Left kidney (tissue), 8 donors: ENCODE results near the gene OR5K1. TPM values are rescaled to one million over a fixed set of nuclear protein-coding genes. Genes with fewer than 3 reads are reported as not detected.

Experiments
- DNase-seq: peaks from one replicate; pipeline ENCODE4 v3.0.0-alpha.2; 2013
- long read RNA-seq, 8 donors: transcript quantifications; one replicate each; lab custom pipeline, GENCODE V29; 2026
- polyA plus RNA-seq: library from polyadenylated mRNA; unstranded; fragments of 120-200 nt; gene quantifications from one replicate; pipeline ENCODE4 v1.2.1, GENCODE V29; 2013; ENCODE audit not compliant: insufficient read length

The OR5K1 gene
- not detected for polyA plus RNA-seq
- long read RNA-seq, donor 1 = 0 reads
- long read RNA-seq, donor 2 = 0 reads
- long read RNA-seq, donor 3, partial matches to known transcripts = 31 of 65 reads
- long read RNA-seq, donor 3, other reads (novel, unspliced or antisense) = 34 of 65 reads
- long read RNA-seq, donor 4 = 0 reads
- long read RNA-seq, donor 5 = 0 reads
- long read RNA-seq, donor 6 = 0 reads
- long read RNA-seq, donor 7 = 0 reads
- long read RNA-seq, donor 8 = 0 reads

GRCh38 chr3:98462901-98463300, at the start of gene OR5K1:
Gene OR5K1, plus strand, starts transcription at chr3:98463201. Its CDS starts 6,376 bp downstream, at chr3:98469577.
- DNase-seq = no peak

- DNase-seq = no peak
Observed at GRCh38 chr3:98432575-98432974, 30.4 kb upstream of the OR5K1 start.

- DNase-seq = no peak
Observed at GRCh38 chr3:98433764-98434163, 29.2 kb upstream of the OR5K1 start.

- DNase-seq = no peak
Observed at GRCh38 chr3:98434412-98434811, 28.6 kb upstream of the OR5K1 start.

GRCh38 chr3:98440283-98440682, 22.7 kb upstream of the OR5K1 start:
- no peak for DNase-seq

- DNase-seq = no peak
Observed at GRCh38 chr3:98445949-98446406, 17.0 kb upstream of the OR5K1 start.

GRCh38 chr3:98449606-98450193, 13.3 kb upstream of the OR5K1 start:
- DNase-seq = no peak

GRCh38 chr3:98450372-98450771, 12.6 kb upstream of the OR5K1 start:
- no peak for DNase-seq

GRCh38 chr3:98453827-98454226, 9.2 kb upstream of the OR5K1 start:
- no peak for DNase-seq

- no peak for DNase-seq
Observed at GRCh38 chr3:98454929-98455328, 8.1 kb upstream of the OR5K1 start.

- no peak for DNase-seq
Observed at GRCh38 chr3:98457543-98457942, 5.5 kb upstream of the OR5K1 start.

- DNase-seq = no peak
Observed at GRCh38 chr3:98460220-98460619, 2.8 kb upstream of the OR5K1 start.

- no peak for DNase-seq
Observed at GRCh38 chr3:98482717-98483482, 19.9 kb downstream of the OR5K1 start.

- no peak for DNase-seq
Observed at GRCh38 chr3:98483626-98484025, 20.6 kb downstream of the OR5K1 start.

GRCh38 chr3:98497381-98497780, 34.4 kb downstream of the OR5K1 start, which contains the start of gene OR5K2:
Gene OR5K2, plus strand, starts transcription at chr3:98497681. Its CDS starts 0 bp downstream, at chr3:98497681.
- DNase-seq = no peak

GRCh38 chr3:98500019-98500418, 37.0 kb downstream of the OR5K1 start:
- no peak for DNase-seq

GRCh38 chr3:98501270-98501669, 38.3 kb downstream of the OR5K1 start:
- no peak for DNase-seq

GRCh38 chr3:98501863-98502576, 39.0 kb downstream of the OR5K1 start:
- DNase-seq = no peak

- no peak for DNase-seq
Observed at GRCh38 chr3:98504539-98504938, 41.5 kb downstream of the OR5K1 start.

- no peak for DNase-seq
Observed at GRCh38 chr3:98508582-98508981, 45.6 kb downstream of the OR5K1 start.

- DNase-seq = no peak
Observed at GRCh38 chr3:98512576-98512975, 49.6 kb downstream of the OR5K1 start.

GRCh38 chr3:98513091-98513511, 50.1 kb downstream of the OR5K1 start:
- no peak for DNase-seq
